ENCODE results near the gene TTLL6. TPM values are rescaled to one million over a fixed set of nuclear protein-coding genes. Genes with fewer than 3 reads are reported as not detected.
"Not testable (repeated sequence)": the region's sequence is repeated elsewhere in the genome, so short reads cannot be mapped to it uniquely, and the experiment has no call there.

TTLL6 gene
- total RNA-seq: not detected

- peak; percentile 85 for DNase-seq
Observed at GRCh38 chr17:48816774-48817590, at the start of gene TTLL6. TTLL6 (minus strand) TSS chr17:48817229; CDS start chr17:48817072, 157 bp downstream.

DNA sequence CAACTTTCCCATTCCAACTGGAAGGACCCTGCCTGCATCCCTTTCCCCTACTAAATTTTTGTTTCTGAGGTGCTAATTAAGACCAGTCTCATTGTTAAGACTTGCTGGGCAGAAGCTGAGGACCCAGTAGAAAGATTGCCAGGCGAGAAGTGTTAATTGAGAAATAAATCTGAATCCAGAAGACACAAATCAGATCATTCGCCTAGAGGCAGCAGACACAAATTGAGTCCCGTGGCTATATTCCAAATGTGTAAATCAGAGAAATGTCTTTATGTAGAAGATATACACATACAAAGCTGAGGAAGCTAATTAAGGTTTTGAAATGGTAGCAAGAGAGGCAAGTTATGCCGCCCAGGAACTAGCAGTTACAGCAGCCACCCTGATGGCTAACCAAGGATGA, 43.4 kb upstream of the TTLL6 start:
- DNase-seq: no peak

DNA sequence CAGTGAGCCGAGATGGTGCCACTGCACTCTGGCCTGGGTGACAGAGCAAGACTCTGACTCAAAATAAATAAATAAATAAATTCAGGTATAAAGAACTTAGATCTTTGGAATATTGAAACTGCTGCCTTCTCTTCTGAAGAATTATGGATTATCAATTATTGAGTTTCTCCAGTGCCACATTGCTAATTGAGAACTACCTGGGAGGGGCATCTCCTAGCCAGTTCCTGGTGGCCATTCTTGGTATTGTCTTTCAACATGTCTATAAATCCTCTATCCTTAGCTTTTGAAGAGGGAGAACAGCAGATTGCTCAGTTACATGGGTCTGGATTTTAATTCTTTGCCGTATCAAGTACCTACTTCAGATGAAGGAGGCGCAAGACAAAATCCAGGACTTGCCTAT, 43.0 kb upstream of the TTLL6 start:
- no peak for DNase-seq

DNA sequence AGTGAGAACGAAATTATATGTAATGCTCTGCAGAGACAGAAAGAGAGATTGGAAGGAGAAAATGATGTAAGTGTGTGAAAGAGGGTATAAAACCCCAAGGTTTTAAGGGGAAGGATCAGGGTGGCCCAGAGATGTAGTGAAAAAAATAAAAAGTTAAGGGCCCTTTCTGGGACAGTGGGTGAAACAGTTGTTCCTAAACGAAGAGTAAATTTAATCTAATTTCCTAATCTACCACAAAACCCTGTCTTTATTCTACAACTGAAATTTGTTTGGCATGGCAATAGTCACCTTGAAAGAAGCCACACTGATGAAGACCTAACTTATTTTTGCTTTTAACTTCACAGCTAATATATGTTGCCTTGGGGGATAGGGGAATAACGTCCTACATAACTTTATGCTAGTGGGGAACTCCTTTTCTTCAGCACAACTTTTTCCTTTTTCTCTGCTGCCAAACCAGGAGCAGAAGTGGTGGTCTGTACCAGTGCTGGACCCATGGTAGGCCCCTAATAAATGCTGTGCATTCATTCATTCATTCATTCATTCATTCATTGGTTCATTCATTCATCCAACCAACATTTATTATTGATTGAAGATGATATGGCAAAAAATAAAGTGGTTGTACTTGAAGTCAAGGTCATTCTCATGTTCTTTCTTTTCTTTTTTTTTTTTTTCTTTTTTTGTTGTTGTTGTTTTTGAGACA, 39.2 kb upstream of the TTLL6 start:
- no peak for DNase-seq

DNA sequence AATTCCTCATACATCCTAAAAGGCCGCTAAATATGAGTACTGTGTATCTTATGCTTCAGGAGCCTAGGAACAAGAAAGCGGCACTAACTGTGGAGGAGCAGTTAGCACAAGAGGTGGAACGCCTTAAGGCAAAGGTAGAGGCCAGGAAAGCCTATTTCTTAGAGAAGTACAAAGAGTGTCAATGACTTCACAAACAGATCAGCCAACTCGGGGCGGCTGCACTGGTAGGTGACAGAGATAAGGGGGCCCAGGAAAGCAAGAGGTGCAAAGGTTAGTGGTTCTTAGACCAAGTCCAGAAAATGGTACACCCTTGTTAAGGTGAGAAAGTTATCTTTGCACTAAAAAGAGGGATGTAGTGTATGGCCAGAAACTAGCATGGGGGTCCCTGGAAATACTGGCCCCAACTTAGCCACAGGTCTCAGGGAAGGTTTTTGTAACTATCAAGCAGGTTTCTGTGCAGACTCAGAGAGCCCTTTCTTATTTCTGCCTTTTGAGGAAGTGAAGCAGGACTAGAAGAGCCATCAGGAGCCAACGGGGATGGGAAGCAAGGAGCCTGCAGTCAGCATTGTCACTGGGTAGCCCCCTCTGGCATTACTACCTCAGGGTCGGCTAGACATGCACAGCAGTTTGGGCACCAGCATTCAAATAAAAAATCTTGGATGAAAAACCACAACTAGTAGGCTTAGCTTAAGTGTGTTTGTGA, 37.9 kb upstream of the TTLL6 start:
- DNase-seq: no peak

DNA sequence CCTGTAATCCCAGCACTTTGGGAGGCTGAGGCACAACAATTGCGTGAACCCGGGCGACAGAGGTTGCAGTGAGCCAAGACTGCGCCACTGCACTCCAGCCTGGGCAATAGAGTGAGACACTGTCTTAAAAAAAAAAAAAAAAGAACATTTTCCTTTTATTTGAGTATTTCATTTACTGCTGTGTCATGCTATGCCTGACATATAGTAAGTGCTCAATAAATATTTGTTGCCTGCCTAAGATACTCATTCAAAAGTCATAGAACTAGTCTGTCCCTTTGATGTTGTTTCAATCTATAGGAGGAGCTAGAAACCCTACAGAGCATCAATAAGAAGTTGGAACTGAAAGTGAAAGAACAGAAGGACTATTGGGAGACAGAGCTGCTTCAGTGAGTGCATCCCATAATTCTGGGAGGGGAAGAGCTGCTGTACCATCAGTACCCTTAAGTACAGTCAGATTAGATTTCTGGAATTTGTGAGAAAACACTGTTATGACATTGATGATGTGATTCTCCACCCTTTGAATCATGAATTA, 33.8 kb upstream of the TTLL6 start:
- no peak for DNase-seq

DNA sequence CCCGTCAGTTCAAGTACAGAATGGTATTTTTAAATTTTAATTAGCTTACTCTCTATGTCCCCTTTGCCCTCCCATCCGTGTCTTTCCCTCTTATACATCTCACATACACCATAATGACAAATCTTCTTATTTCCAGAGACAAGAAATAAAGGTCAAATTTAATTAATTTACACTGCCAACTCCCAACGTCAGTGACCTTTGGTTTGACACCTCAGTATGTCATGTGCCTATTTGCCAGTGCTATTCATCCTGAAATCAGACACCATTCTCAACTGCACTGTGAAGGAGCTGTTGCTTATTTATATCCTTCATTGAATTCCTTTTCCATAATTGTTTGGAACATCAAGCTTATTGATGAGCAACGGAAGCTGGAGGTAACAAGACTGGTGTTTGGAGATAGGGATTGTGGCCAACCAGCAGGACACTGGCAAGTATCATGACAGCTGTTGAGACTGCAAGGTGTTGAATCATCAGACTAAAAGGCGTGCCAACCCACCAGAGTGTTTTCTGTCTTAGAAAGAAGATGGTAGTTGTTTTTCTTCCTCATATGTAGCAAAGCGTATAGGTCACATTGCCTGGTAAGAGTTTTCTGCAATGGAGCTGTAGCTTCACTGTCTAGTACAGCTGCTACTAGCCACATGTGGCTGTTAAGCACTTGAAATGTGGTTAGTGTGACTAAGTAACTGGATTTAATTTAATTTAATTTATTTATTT, 26.3 kb upstream of the TTLL6 start:
- DNase-seq: no peak

DNA sequence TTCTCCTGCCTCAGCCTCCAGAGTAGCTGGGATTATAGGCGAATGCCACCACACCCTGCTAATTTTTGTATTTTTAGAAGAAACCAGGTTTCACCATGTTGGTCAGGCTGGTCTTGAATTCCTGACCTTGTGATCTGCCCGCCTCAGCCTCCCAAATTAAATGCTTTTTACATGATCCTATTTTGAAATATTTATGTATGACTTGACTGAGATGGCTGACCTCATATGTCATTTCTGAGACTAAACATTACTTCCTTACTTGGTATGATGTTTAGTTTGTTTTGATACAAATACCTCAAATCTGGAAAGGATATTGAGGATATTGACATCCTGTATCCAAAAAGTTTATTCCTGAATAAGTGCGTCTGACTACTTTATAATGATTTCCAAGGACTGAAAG, 25.7 kb upstream of the TTLL6 start:
- no peak for DNase-seq

- peak; percentile 27 for DNase-seq
Observed at GRCh38 chr17:48841395-48841831, 24.4 kb upstream of the TTLL6 start.

- DNase-seq: no peak
Observed at GRCh38 chr17:48840441-48840840, 23.4 kb upstream of the TTLL6 start.

- DNase-seq: not testable (repeated sequence)
Observed at GRCh38 chr17:48837458-48837857, 20.4 kb upstream of the TTLL6 start.

GRCh38 chr17:48835971-48836370, 18.9 kb upstream of the TTLL6 start:
- DNase-seq: no peak

- DNase-seq: no peak
Observed at GRCh38 chr17:48834973-48835372, 17.9 kb upstream of the TTLL6 start.

DNA sequence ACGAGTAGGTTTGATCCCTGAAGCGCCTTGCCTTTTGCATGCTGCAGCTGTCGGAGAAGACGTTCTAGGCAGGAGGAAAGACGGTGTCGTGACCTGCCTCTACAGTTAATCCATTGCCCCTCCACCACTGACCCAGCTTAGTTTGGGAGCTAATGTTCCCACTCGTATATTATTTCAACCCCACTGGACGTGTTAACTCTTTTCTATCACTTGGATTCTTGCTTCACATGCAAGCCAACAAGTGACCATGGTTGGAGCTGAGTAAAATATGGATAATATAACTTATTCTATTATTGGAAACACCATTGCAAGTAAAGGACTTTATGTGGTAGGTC, 14.5 kb upstream of the TTLL6 start:
- no peak for DNase-seq

DNA sequence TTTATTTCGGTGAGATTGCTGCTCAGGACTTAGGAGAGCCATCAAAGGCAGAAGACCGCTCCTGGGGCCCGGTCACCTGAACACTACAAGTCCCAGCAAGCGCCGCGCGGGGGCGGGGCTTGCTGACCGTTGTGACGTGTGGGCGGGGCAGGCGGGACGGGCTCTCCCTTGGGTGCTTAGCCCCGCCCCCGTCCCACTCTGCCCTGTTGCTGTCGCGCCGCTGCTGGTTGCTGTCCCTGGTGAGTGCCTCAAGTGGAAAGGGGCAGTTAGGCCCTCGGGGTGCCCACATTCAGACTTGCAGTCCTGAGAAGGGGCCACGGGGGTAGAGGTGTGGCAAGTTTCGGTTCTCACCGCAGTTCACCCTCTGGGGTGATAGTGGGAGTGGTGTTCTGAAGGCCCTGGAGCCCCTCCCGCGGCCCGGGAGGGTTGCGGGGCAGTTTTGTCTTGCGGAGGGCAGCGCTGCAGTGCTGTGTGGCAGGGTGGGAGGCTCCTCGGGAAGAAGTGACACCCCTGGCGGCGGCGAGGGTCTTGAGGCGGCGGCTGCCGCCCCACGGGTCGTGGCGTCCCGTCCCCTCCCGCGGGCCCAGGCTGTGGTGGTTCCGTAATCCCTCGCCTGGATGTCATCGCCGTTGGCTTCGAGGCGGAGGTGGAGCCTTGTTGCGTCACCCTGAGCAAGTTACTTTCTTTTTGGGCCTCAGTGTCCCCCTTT, 14.0 kb upstream of the TTLL6 start, which contains the start of gene CALCOCO2:
CALCOCO2 (plus strand) TSS at position 196 of the 709 bp plus-strand sequence. CDS start 10,673 bp downstream, outside the sequence.
- peak; percentile 96 for DNase-seq

- DNase-seq: no peak
Observed at GRCh38 chr17:48825446-48826381, 8.7 kb upstream of the TTLL6 start.

- DNase-seq: not testable (repeated sequence)
Observed at GRCh38 chr17:48820936-48821335, 3.9 kb upstream of the TTLL6 start.

DNA sequence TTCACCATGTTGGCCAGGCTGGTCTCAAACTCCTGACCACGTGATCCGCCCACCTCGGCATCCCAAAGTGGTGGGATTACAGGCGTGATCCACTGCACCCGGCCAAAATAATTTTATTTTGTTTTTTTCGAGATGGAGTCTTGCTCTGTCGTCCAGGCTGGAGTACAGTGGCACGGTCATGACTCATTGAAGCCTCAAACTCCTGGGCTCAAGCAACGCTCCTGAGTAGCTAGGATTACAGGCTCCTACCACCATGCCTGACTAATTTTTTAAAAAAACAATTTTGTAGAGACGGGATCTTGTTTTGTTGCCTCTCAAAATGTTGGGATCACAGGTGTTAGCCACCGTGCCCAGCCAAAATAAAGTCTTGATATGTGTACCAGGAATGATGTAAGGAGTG, 2.4 kb upstream of the TTLL6 start:
- DNase-seq: no peak

DNA sequence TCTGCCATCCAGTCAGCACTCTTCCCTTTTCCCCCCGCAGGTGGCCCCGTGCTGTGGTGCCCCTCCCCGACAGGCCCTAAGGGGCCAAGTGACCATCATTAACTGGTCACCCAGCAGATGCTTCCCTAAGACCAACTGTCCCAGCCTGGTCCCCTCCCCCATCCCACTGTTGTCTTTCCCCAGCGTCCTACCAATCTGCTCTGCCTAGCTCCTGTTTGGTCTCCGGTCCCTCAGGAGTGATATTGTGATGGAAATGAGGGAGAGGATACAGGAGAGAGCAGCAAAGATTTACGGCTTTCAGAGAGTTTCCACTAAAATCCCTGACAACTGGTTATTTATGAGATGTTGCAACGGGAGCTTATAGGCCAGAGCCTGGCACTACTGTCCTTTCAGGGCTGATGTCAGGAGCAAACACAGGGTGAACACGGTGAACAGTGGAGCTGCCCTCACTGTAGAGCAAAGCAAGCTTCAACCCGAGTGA, 1.4 kb upstream of the TTLL6 start:
- DNase-seq: no peak

GRCh38 chr17:48816438-48816773, 623 bp downstream of the TTLL6 start:
- no peak for DNase-seq
